OCI-LY1 (cell line): Measurements from ENCODE around the gene BMP4.

Source experiments
- EZH2 ChIP-seq: fragments of 200-600 bp; sonication (generic), shearing (Covaris generic); IDR thresholded peaks from 2 replicates; pipeline ENCODE4 v1.8.0; 2017; ENCODE audit warnings: borderline replicate concordance, mixed run types, mild to moderate bottlenecking, antibody characterized with exemption, low read length, moderate library complexity, mixed read lengths
- TF ChIP-seq, protein P1 (sequence below): fragments of 200-600 bp; sonication (generic), shearing (Covaris generic); IDR thresholded peaks from 2 replicates; pipeline ENCODE4 v1.5.1; 2017; ENCODE audit warnings: mild to moderate bottlenecking, antibody characterized with exemption, low read length, moderate library complexity, mixed read lengths

DNA sequence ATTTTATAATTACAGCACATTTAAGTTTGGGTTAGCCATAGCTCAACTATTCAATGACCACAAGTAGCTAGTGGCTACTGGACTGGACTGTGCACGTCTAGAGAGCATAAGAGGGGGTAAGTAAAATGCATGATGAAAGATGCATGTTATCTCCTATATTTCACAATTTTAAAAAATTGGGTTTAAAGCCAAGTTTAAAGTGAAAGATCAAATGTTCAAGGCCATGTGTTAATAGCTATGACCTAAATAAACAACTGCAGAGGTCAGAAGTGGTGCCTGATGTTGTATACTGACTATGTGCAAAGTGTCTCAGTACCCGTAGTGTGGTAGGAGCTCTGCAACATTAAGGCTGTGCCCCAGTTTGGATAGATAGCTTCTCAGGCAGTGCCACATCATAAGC, 48.2 kb downstream of the BMP4 start:
- TF ChIP-seq, protein P1, sequence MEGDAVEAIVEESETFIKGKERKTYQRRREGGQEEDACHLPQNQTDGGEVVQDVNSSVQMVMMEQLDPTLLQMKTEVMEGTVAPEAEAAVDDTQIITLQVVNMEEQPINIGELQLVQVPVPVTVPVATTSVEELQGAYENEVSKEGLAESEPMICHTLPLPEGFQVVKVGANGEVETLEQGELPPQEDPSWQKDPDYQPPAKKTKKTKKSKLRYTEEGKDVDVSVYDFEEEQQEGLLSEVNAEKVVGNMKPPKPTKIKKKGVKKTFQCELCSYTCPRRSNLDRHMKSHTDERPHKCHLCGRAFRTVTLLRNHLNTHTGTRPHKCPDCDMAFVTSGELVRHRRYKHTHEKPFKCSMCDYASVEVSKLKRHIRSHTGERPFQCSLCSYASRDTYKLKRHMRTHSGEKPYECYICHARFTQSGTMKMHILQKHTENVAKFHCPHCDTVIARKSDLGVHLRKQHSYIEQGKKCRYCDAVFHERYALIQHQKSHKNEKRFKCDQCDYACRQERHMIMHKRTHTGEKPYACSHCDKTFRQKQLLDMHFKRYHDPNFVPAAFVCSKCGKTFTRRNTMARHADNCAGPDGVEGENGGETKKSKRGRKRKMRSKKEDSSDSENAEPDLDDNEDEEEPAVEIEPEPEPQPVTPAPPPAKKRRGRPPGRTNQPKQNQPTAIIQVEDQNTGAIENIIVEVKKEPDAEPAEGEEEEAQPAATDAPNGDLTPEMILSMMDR: no peak
- no peak for TF ChIP-seq EZH2
